Urothelium cell line (cell line): Measurements from ENCODE around the gene SH3PXD2A.
"Not testable (repeated sequence)": the region's sequence is repeated elsewhere in the genome, so short reads cannot be mapped to it uniquely, and the experiment has no call there.

Experiments
- DNase-seq: peaks from one replicate; pipeline ENCODE4 v3.0.0; 2011; ENCODE audit warnings: low spot score, mixed read lengths
- FAIRE-seq: peaks from 2 replicates; lab custom pipeline; 2011; peaks lifted over from hg19 to GRCh38; lab: Jason Lieb, UNC

The SH3PXD2A gene

GRCh38 chr10:103616705-103617601, 238.4 kb downstream of the SH3PXD2A start:
- FAIRE-seq (no peak), DNase-seq (no peak)

- DNase-seq (no peak), FAIRE-seq (no peak)
Measured at GRCh38 chr10:103614306-103615158, 240.8 kb downstream of the SH3PXD2A start.

GRCh38 chr10:103613616-103614015, 241.8 kb downstream of the SH3PXD2A start:
- FAIRE-seq (no peak), DNase-seq (no peak)

- no peak for FAIRE-seq
- no peak for DNase-seq
Measured at GRCh38 chr10:103612462-103613365, 242.7 kb downstream of the SH3PXD2A start.

- DNase-seq: no peak
- FAIRE-seq: no peak
Measured at GRCh38 chr10:103610921-103611511, 244.4 kb downstream of the SH3PXD2A start.

- no peak for FAIRE-seq
- no peak for DNase-seq
Measured at GRCh38 chr10:103610083-103610472, 245.3 kb downstream of the SH3PXD2A start.

GRCh38 chr10:103609231-103610082, 245.9 kb downstream of the SH3PXD2A start:
- DNase-seq (no peak), FAIRE-seq (no peak)

- not testable (repeated sequence) for DNase-seq, FAIRE-seq
Measured at GRCh38 chr10:103608056-103608455, 247.3 kb downstream of the SH3PXD2A start.

- FAIRE-seq, DNase-seq: not testable (repeated sequence)
Measured at GRCh38 chr10:103607051-103607450, 248.3 kb downstream of the SH3PXD2A start.

GRCh38 chr10:103606097-103606438, 249.3 kb downstream of the SH3PXD2A start:
- DNase-seq, FAIRE-seq: not testable (repeated sequence)

- DNase-seq (peak; percentile 73), FAIRE-seq (no peak)
Measured at GRCh38 chr10:103605359-103606096, 249.8 kb downstream of the SH3PXD2A start.

- no peak for DNase-seq
- no peak for FAIRE-seq
Measured at GRCh38 chr10:103603382-103603781, 252.0 kb downstream of the SH3PXD2A start.

- FAIRE-seq (no peak), DNase-seq (no peak)
Measured at GRCh38 chr10:103602852-103603155, 252.6 kb downstream of the SH3PXD2A start.

GRCh38 chr10:103602028-103602851, 253.1 kb downstream of the SH3PXD2A start:
- no peak for FAIRE-seq

GRCh38 chr10:103600956-103601569, 254.3 kb downstream of the SH3PXD2A start:
- no peak for FAIRE-seq
- no peak for DNase-seq

More at GRCh38 chr10:103602028-103602851, 253.1 kb downstream of the SH3PXD2A start:
- no peak for DNase-seq

GRCh38 chr10:103600325-103600724, 255.1 kb downstream of the SH3PXD2A start:
- no peak for DNase-seq
- no peak for FAIRE-seq

GRCh38 chr10:103599907-103600306, 255.5 kb downstream of the SH3PXD2A start:
- no peak for FAIRE-seq
- no peak for DNase-seq
